Ascending aorta (tissue), 2 donors: Measurements from ENCODE around the gene RNF212B. TPM values are rescaled to one million over a fixed set of nuclear protein-coding genes. Genes with fewer than 3 reads are reported as not detected.
"Not testable (repeated sequence)": the region's sequence is repeated elsewhere in the genome, so short reads cannot be mapped to it uniquely, and the experiment has no call there.

Experiments
- DNase-seq, 2 donors: peaks; one replicate each; pipeline ENCODE4 v3.0.0-alpha.2; 2019; ENCODE audit warnings: low spot score in 2 of 2
- H3K27ac ChIP-seq, 2 donors: fragments of 200-600 bp; sonication (generic); one replicate each; pipeline ENCODE4 v1.5.1; 2016 to 2017; ENCODE audit warnings: mild to moderate bottlenecking in 1 of 2
- H3K27me3 ChIP-seq: fragments of 200-600 bp; sonication (generic); one replicate; pipeline ENCODE4 v1.5.1; 2017
- H3K36me3 ChIP-seq, 2 donors: fragments of 200-600 bp; sonication (generic); one replicate each; pipeline ENCODE4 v1.5.1; 2016
- H3K4me1 ChIP-seq, 2 donors: fragments of 200-600 bp; sonication (generic); one replicate each; pipeline ENCODE4 v1.5.1; 2016 to 2017; ENCODE audit warnings: mild to moderate bottlenecking in 1 of 2
- H3K4me3 ChIP-seq, 2 donors: fragments of 200-600 bp; sonication (generic); one replicate each; pipeline ENCODE4 v1.5.1; 2016 to 2017; ENCODE audit warnings: mild to moderate bottlenecking in 1 of 2
- H3K9me3 ChIP-seq, 2 donors: fragments of 200-600 bp; sonication (generic); one replicate each; pipeline ENCODE4 v1.5.1; 2016
- CTCF ChIP-seq, 3 experiments: fragments of 200-600 bp in 2 of 3; fragments of 450-650 bp in 1 of 3; sonication (generic) in 2 of 3; IDR thresholded peaks; one replicate each; pipeline ENCODE4 v1.5.1; 2016 to 2019; ENCODE audit warnings: antibody characterized with exemption in 3 of 3, mild to moderate bottlenecking in 1 of 3, moderate library complexity in 1 of 3
- intact Hi-C: fragments of 100-400 bp; cut with DNase I; formaldehyde crosslinking; loops from one replicate; pipeline ENCODE4 v1.15.1; 2023
- total RNA-seq: library from RNA; depleted of rRNA; stranded (reverse); fragments of >200 nt; gene quantifications from one replicate; pipeline ENCODE4 v1.1.0, GENCODE V29; 2016

RNF212B gene
- total RNA-seq, 1 donor from 2014 or later: not detected

- no peak for TF ChIP-seq CTCF (IDR thresholded peaks at IDR 0.05)
- no peak for DNase-seq
- Histone ChIP-seq H3K27ac (no peak overlapping the region), H3K36me3 (no peaks in the 10 kb centered on the region), H3K4me1 (no peaks in the 10 kb centered on the region), H3K4me3 (no peak overlapping the region), H3K9me3 (no peaks in the 10 kb centered on the region), H3K27me3 (no peaks in the 10 kb centered on the region)
- intact Hi-C loops: no loop called here
Observed at GRCh38 chr14:23269193-23269592, 31.5 kb downstream of the RNF212B start.

- Histone ChIP-seq H3K27me3 (no peaks in the 10 kb centered on the region), H3K9me3 (no peaks in the 10 kb centered on the region), H3K36me3 (peaks cover 9 to 12% of the 10 kb centered on the region in 2 donors), H3K4me3 (no peak overlapping the region), H3K27ac (no peak overlapping the region), H3K4me1 (no peaks in the 10 kb centered on the region)
- intact Hi-C loops: no loop called here
- TF ChIP-seq CTCF (IDR thresholded peaks at IDR 0.05): no peak
- no peak for DNase-seq
Observed at GRCh38 chr14:23275412-23275811, 37.7 kb downstream of the RNF212B start.

GRCh38 chr14:23277189-23277588 lies 39.5 kb downstream of the RNF212B start:
- DNase-seq: no peak
- Histone ChIP-seq H3K9me3 (no peaks in the 10 kb centered on the region), H3K27ac (no peak overlapping the region), H3K27me3 (no peaks in the 10 kb centered on the region), H3K4me1 (no peaks in the 10 kb centered on the region), H3K36me3 (peaks cover 9 to 12% of the 10 kb centered on the region in 2 donors), H3K4me3 (no peak overlapping the region)
- intact Hi-C loops: no loop called here
- TF ChIP-seq CTCF (IDR thresholded peaks at IDR 0.05): no peak

- H3K9me3 ChIP-seq: not testable (repeated sequence)
Observed at GRCh38 chr14:23277928-23278327, 40.2 kb downstream of the RNF212B start.

GRCh38 chr14:23281247-23281646 lies 43.5 kb downstream of the RNF212B start:
- no peak for TF ChIP-seq CTCF (IDR thresholded peaks at IDR 0.05)
- Histone ChIP-seq H3K36me3 (peaks cover 3 to 6% of the 10 kb centered on the region in 2 donors), H3K27ac (no peak overlapping the region), H3K27me3 (no peaks in the 10 kb centered on the region), H3K4me3 (no peak overlapping the region), H3K4me1 (peaks cover 0 to 6% of the 10 kb centered on the region in 2 donors), H3K9me3 (no peaks in the 10 kb centered on the region)
- intact Hi-C loops: no loop called here
- no peak for DNase-seq

More at GRCh38 chr14:23277928-23278327, 40.2 kb downstream of the RNF212B start:
- peaks cover 9 to 12% of the 10 kb centered on the region in 2 donors for H3K36me3 ChIP-seq
- H3K4me3 ChIP-seq, H3K4me1 ChIP-seq, H3K27me3 ChIP-seq, H3K27ac ChIP-seq, intact Hi-C loops, DNase-seq: not testable (repeated sequence)

- intact Hi-C loops: loop anchor here (5.0 kb wide), 2 partner anchors 82 to 188 kb away; partner anchors contain the start of genes ACIN1, C14orf119 and EFS
- Histone ChIP-seq H3K4me3 (peak overlapping the region; percentile 78 to 100), H3K27me3 (no peaks in the 10 kb centered on the region), H3K27ac (peak overlapping the region; percentile 93 to 99), H3K9me3 (no peaks in the 10 kb centered on the region), H3K4me1 (peaks cover 0 to 11% of the 10 kb centered on the region in 2 donors), H3K36me3 (no peaks in the 10 kb centered on the region)
- DNase-seq: no peak
- no peak for TF ChIP-seq CTCF (IDR thresholded peaks at IDR 0.05)
Observed at GRCh38 chr14:23284654-23285529, 47.2 kb downstream of the RNF212B start.
